ENCODE results near the gene KLK5.

GRCh38 chr19:50968716-50969412 is 16.0 kb upstream of the KLK5 start:
- TF ChIP-seq CTCF (IDR thresholded peaks at IDR 0.05), result no peak
- no peak for TF ChIP-seq POLR2A (IDR thresholded peaks at IDR 0.05)
- TF ChIP-seq POLR2AphosphoS5 (IDR thresholded peaks at IDR 0.05), result no peak
- TF ChIP-seq EP300 (IDR thresholded peaks at IDR 0.05), result no peak

All from gastroesophageal sphincter (tissue), 3 donors.